ENCODE measurements around the gene CORO7.

The CORO7 gene

DNA sequence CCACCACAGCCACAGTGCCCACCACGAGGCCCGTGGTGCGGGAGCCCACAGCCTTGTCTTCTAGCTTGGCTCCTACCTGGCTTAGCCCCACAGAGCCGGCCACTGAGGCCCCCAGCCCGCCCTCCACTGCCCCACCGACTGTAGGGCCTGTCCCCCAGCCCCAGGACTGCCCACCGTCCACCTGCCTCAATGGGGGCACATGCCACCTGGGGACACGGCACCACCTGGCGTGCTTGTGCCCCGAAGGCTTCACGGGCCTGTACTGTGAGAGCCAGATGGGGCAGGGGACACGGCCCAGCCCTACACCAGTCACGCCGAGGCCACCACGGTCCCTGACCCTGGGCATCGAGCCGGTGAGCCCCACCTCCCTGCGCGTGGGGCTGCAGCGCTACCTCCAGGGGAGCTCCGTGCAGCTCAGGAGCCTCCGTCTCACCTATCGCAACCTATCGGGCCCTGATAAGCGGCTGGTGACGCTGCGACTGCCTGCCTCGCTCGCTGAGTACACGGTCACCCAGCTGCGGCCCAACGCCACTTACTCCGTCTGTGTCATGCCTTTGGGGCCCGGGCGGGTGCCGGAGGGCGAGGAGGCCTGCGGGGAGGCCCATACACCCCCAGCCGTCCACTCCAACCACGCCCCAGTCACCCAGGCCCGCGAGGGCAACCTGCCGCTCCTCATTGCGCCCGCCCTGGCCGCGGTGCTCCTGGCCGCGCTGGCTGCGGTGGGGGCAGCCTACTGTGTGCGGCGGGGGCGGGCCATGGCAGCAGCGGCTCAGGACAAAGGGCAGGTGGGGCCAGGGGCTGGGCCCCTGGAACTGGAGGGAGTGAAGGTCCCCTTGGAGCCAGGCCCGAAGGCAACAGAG is 34.2 kb downstream of the CORO7 start:
- DNase-seq, result no peak

DNA sequence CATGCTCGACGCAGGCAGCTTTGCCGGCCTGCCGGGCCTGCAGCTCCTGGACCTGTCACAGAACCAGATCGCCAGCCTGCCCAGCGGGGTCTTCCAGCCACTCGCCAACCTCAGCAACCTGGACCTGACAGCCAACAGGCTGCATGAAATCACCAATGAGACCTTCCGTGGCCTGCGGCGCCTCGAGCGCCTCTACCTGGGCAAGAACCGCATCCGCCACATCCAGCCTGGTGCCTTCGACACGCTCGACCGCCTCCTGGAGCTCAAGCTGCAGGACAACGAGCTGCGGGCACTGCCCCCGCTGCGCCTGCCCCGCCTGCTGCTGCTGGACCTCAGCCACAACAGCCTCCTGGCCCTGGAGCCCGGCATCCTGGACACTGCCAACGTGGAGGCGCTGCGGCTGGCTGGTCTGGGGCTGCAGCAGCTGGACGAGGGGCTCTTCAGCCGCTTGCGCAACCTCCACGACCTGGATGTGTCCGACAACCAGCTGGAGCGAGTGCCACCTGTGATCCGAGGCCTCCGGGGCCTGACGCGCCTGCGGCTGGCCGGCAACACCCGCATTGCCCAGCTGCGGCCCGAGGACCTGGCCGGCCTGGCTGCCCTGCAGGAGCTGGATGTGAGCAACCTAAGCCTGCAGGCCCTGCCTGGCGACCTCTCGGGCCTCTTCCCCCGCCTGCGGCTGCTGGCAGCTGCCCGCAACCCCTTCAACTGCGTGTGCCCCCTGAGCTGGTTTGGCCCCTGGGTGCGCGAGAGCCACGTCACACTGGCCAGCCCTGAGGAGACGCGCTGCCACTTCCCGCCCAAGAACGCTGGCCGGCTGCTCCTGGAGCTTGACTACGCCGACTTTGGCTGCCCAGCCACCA is 35.1 kb downstream of the CORO7 start:
- no peak for DNase-seq

DNA sequence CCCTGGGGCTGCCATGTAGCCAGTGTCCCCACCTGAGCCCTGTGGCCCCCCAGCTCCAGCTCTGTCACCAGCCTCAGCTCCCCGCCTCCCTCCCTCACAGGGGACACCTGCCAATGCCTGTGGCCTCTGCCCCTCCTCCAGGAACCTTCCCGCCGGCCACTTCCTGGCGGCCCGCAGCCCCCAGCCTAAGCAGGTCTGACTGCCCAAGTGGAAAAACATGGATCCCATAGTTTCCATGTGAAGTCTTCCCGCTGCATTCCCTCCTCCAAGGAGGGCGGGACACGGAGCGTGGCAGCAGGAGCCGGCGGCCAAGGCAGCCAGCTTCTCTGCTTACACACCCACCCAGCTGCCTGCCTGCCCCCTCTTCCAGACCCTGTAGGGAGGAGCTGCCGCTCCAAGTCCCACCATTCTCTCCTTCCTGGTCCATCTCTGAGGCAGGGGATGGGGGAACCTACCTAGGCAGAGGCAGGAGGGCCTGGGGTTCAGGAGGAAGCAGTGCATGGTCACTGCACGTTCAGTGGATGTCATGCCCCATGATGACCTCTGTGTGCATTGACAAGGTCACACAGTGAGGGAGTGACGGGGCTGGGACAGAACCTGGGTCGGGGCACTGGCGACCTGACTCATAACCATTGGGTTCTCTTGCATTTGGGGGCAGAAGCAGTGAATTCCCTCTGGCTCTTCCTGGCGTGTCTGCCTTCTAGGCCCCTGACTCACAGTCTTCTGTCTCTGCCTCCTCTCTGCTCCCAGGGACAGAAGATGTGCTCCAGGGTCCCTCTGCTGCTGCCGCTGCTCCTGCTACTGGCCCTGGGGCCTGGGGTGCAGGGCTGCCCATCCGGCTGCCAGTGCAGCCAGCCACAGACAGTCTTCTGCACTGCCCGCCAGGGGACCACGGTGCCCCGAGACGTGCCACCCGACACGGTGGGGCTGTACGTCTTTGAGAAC is 36.0 kb downstream of the CORO7 start:
- no peak for DNase-seq

DNA sequence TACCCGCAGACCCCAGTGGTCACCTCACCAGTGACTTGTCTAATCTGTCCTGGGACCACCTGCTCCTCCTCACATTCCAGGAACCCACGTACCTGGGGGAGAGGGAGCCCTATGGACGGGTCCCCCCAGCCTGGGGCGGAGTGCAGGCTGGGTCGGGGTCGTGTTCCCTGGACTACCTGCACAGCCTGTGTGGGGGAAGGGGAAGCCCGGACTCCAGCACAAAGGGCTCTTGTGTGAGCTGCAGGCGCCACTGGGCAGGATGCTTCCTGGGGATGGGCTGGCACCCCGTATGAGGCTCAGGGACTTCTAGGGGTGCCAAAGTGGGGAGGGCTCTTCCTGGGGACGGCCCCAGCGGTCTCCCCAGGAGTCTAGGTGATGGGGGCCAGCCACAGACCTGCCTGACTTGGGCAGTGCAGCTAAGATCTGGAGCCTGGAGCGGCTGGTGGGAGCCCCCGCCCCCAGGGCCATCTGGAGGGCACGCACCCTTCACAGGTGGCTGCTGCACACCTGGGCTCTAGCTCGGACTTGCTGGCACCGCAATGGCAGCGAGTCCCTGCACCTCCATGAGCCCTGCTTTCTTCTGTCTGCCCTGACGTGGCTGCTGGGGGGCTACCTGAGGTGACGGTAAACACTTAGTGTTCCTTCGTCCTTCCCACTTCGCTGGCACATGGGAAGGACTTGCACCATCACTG is 37.3 kb downstream of the CORO7 start:
- DNase-seq, result no peak

DNA sequence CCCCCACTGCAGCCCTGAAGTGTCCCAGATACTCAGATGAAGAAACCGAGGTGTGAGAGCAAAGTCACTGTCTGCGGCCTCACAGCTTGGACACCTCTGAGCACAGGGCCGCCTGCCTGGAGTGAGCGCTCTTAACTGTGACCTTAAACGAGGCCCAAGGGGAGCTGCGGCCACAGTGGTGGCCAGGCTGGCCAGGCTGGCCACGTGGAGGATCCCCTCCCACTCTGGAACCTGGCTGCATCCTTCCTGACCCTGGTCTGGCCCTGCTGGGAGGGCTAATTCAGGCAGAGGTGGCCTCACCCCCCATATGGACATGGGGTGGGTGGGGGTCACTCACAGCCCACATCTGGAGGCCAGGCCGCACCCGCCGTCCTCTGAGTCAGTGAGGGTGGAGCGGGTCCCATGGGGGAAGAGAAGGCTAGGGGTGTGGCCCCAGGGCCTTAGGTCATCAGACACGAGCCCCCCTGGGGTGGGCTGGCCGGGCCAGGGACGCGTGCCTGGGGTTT is 38.2 kb downstream of the CORO7 start:
- DNase-seq, result no peak

DNA sequence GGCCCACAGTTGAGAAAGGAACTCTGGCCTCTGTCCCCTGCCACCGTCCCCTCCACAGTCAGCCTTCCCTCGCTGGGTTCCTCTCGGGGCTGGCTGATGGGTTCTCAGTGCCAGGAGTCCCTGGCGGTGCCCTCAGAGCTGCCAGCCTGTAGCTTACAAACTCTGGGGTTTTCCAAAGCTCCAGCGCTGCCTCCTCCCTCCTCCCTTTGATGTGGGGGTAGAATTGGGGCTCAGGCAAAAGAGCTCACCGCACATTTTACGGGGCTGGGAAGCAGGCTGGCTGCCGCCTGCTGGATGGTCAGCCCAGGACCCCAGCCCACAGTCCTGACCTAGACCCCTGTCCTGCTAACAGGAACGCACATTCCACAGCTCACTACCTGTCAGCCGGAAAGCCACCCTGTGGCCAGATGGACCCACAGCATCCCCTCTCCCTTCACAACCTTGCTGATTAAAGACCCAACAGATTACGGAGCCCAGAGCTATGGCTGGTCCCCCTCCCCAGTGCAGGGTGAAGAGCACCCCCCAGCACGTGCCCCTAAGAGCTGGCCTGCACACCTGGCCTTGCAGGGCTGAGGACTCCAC is 38.7 kb downstream of the CORO7 start:
- no peak for DNase-seq

- DNase-seq, result no peak
These were observed 39.4 kb downstream of the CORO7 start for GRCh38 chr16:4376893-4377572.

GRCh38 chr16:4376126-4376892 is 40.1 kb downstream of the CORO7 start:
- DNase-seq, result no peak

GRCh38 chr16:4375717-4376116 is 40.7 kb downstream of the CORO7 start:
- DNase-seq, result no peak

- no peak for DNase-seq
These were observed 42.3 kb downstream of the CORO7 start for GRCh38 chr16:4373909-4374742.

DNA sequence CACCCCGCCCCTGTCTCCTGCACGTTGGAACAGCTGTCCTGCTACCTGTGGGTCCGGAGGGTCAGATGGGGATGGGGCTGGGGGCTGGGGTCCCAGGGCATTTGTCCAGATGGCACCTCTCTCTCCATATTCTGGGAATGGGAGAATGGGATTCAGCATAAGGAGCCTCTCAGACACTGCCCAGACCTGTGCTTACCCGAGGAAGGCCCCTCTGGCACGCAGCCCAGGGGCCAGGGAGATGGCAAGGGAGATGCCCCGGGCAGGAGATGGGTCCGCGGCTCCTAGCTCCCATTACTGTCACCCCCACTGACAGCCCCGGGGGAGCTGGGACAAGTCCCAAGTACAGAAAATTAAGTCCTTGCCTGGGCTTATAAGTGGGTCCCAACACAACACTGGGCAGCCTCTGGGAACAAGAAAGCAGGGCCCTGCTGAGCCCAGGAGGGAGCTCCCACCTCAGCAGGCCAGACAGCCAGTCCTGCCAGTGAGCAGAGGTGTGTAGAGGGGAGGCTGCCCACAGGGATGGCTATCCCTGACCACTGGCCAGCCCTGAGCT is 43.0 kb downstream of the CORO7 start:
- no peak for DNase-seq

DNA sequence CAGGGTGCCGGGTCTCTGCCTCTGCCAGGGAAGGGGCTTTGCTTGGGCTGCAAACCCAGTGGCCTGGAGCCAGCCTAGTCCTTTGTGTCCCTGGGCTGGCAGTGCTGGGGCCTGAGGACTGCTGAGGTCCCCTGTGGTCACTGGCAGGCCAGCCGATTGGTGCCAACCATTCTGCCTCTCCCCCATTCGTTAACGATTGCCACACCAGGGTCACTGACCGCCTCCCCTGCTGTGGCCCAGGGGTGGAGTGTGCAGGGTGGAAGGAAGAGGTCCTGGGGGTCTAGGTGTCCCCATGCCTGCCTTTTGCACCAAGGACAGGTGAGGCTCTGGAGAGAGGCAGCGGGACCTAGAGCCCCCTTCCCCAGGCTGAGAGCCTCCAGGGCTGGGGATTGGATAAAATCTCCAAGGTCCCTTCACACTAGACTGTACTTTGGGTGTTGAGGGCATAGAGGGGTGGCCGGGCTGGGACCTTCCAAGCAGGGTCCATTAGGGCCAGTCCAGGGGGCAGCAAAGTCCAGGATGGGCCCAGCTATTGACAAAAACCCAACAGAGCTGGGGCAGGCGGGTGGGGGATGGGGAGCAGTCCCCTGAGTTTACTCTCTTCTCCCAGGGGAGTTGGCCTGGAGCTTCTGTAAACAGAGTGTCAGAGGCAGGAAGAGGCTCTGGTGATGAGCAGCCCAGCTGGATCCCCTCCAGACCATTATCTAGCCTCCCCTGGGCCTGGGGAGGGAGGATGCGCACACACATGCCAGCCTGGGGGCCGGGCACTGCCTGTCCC is 43.6 kb downstream of the CORO7 start:
- DNase-seq, result no peak

DNA sequence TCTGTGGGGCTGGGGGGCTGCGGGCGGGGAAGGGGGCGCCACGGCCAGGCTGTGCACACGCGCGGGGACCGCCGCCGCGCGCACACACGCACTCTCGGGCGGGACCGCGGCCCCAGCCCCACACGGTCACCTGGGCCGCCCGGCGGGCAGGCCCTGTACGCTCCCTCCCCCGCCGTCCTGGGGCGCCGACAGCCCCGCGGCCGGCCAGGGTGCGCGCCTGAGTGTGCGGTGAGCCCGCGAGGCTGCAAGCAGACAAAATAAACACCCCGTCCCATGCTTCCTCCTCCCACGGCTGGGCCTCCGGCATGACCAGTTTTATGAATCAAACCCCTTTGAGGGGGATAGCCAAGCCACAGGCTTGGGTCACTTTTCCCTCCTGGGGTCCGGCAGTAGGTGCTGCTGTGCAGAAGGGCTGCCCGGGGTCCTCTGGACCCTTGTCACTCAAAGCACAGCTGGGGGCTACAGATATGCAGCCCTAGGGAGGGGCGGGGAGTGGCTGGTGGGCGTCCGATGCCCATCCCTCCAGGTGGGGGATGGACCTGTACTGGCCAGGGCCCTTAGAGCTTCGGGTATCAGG is 44.3 kb downstream of the CORO7 start:
- DNase-seq, result no peak

DNA sequence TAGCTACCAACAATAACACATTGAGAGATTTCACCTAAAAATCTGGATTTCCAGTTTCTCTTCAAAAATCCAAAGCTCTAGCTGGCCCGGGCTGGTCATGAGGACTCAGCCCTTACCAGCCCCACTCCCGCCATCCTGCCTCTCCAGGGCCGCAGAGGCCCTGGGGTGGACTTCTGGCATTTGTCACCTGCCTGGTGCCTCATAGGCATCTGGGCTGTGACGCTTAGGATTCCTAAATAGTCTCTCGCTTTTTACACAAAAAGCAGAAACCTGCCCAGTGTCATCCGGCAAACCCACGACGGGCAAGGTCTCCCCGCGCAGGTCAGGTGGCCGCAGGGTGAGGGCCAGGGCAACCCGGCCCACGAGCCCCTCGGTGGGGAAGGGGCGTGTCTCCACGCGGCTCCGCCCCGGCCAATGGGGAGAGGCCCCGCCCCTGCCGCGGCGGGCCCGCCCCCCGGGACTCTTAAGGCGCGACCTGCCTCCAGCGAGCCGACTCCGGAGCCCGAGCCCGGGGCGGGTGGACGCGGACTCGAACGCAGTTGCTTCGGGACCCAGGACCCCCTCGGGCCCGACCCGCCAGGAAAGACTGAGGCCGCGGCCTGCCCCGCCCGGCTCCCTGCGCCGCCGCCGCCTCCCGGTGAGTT is 44.9 kb downstream of the CORO7 start, which contains the start of gene VASN:
TSS of gene VASN (plus strand) at position 492 of the 644 bp plus-strand sequence. CDS start 9,030 bp downstream, outside the sequence.
- no peak for DNase-seq

DNA sequence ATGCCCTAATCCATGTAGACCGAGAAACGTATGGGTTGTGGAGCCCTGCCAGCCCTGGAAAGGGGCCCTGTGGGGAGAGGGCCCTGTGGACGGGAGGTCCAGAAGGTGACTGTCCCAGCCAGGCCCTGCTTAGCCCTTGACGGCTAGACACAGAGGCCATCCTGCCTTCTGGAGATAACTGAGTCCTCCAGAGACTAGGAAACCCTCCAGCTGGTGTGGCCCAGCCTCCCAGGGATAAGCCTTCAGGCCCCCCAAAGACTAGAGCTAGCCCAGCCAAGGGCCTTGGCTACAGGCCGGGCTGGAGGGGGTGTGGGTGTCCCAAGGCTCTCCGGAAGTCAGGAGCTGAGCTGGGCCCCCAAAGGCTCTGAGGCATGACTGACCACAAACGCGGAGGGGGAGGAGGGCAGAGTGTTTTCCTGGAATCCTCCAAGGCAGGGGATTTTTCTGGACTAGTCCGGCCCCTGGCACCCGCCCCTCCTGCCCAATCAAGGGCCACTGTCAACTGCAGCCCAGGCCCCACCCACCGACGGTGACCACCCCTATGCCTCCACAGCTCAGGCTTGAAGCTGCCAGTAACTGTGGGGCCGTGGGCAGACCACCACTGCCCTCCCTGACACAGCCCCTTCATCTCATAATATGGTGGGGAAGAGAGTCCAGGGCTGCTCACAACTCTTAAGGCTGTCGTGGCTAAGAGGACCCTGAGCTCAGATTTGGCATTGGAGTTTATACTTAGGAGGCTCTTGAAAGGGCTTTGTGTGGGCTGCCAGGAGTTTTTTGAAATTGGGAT is 45.6 kb downstream of the CORO7 start:
- DNase-seq, result no peak

DNA sequence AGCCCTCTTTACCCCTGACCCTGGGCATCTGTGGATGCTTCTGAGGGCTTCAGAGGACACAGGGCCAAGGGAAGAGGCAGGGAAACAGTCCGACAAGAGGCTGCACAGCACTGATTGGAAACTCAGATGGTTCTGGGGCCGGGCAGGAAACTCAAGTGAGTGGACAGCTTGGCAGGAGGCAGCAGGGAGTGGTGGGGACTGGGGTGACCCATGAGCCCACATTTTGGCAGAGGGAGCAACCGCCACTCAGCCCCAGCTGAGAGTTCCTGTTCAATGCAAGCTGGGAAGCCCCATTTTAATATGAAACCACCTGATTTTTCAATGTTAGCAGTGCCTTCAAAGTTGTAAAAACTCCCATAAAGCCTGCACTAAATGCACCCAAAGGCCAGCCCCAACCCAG is 46.2 kb downstream of the CORO7 start:
- DNase-seq, result no peak

Data from AML-193 (cell line).